ENCODE data around the gene GTF2H2C_2.
A peak's percentile ranks its signal among the peaks of the same experiment; 100 is the strongest.
"Not testable (repeated sequence)": the region's sequence is repeated elsewhere in the genome, so short reads cannot be mapped to it uniquely, and the experiment has no call there.

GTF2H2C_2 gene

DNA sequence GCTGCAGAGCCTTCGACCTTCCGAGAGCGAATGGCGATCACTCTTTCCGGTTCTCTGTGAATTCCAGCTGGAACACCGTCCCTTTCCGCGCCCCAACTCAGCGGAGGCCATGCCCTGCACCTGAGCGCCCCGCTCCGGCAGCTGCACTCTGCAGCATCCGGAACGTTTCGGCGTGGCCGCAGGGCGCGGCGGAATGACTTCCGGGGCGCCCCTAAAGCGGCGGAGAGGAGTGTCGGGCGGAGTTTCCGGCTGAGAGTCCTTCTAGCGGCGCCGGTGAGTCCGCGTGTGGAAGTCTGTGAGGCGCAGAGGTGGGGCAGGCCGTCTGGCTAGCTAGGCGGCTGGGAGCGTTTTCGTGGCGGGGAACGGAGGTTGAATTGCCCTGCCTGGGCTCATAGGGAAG lies at the start of gene GTF2H2C_2:
Gene GTF2H2C_2, plus strand, starts transcription at position 252 of the 400 bp plus-strand sequence.
- not testable (repeated sequence) for DNase-seq

DNA sequence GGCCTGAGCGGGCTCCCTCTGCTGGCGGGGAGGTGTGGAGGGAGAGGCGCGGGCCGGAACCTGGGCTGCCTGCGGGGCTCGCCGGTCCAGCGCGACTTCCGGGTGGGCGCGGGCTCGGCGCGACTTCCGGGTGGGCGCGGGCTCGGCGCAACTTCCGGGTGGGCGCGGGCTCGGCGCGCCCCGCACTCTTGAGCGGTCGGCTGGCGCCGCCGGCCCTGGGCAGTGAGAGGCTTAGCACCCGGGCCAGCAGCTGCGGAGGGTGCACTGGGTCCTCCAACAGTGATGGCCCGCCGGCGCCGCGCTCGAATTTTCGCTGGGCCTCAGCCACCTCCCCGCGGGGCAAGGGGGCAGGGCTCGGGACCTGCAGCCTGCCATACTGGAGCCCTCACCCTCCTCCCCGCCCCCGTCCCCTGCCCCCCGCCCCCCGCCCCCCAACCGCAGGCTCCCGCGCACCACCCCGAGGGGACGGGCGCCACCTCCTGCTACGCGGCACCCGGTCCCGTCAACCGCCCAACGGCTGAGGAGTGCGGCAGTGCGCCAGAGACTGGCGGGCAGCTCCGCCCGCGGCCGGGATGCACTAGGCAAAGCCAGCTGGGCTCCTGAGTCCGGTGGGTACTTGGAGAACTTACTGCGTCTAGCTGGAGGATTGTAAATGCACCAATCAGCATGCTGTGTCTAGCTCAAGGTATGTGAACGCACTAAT lies 14.0 kb upstream of the GTF2H2C_2 start:
- peak; percentile 70 for DNase-seq

DNA sequence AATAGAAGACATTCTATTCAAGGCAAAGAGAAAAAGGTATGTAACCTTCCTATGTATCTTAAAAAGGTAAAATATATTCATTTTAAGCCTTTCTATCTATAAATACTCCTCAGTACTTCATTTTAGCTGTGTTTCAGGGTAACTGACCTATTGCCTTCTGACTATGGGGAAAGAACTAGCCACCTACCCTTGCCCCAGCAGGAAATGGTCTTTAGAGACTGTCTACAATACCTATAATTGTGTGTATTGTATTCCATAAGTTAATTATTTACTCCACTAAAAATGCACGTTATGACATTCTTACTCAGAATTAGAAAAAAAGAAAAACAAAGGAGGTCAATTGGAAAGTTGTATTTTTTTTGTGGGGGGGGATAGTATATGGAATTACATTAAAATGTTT lies 6.2 kb downstream of the GTF2H2C_2 start:
- DNase-seq, result not testable (repeated sequence)

DNA sequence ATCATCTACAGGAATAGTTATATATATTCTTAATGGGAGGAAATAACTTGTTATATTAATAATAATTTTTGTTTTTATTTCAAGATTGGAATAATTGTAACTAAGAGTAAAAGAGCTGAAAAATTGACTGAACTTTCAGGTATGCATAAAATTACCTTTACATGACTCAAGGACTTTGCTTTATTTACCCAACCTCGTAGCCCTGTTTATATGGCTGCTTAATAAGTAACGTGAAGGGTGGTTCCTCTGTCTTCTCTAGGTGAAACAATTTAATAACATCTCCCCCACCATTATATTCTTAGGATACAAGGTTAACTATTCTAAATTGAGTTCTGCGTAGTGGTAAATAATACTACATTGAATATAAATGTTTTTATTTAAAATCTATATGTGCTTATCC lies 8.0 kb downstream of the GTF2H2C_2 start:
- DNase-seq, result not testable (repeated sequence)

DNA sequence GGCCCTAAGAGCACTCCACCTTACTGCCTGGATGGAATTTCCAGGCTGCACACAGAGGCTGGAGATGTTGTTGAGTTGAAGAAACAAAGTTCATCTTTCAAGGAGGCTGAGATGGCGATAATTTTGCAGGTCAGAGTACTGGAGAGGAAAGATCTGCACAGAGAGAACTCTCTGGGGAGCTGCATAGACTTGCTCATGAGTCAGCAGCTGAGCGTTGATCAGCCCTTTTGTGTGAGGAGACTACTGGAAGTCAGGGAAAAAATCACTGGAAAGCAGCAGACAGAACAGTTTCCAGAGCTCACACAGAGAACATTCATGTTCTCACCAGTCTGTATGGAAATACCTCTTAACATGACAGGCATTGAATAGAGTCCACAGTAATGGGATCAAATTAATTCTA lies 23.4 kb downstream of the GTF2H2C_2 start:
- DNase-seq, result not testable (repeated sequence)

DNA sequence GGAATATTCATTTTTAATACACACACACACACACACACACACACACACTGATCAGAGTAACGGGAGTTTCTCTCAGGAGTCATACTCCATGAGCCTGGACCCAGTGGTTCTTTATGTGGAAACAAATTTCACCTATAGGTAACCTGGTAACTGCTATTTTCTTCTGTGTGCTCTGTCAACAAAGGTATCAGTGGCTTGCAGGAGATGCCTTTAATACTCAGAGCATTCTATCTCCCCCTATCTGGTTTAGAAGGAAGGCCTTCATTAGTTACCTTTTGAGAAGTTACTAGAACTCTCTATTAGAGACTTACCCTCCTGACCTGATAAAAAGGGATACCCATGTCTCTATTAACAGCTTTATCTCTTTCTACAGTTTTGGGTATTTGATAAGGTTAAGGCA lies 34.4 kb downstream of the GTF2H2C_2 start:
- not testable (repeated sequence) for DNase-seq

DNA sequence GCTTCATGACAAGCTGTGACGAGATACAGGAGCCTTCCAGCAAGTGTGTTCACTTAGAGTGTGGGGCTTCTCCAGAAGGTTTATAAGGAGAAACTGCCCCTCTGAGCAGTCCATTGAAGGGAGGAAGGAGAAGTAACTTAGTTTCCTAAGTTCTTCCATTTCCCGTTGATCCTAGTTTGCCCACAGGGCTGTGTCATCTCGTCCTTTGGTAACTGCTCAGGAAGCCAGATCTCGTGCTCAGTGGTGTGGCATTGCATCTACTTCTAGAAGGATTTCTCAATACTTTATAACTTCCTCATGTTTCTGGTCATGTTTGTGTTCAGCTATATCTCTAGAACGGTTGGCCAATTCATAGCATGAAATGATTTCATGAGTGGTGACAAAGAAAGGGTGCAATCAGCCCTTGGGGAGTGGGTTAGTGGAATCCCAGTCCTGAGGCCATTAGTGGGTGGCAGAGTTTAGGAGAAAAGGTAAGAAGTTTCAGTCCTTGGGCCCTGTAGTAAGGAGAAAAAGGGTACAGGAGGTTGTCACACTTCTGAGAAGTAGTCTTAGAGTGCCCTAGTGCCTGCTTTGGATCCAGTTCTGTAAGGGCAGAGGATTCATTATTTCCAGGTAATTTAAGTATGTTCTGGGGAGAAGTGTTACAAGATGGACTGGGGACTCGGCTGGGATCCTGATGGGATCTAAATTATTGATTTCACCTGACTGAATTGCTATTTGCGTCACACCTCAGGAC lies 36.2 kb downstream of the GTF2H2C_2 start:
- not testable (repeated sequence) for DNase-seq

DNA sequence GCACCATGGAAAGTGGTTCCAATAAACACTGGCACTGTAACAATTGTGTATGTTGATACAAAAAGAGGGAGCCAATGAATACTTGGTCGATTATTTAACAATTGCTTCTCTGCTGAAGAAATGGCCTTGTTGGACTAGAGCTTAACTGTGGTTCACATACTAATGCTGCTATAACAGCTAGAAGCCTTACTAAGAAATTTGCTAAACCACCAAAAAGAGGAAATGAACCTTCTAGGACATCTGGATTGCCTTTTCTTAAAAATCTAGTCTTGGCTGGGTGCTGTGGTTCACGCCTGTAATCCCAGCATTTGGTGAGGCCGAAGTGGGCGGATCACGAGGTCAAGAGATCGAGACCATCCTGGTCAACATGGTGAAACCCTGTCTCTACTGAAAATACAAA lies 41.9 kb downstream of the GTF2H2C_2 start:
- not testable (repeated sequence) for DNase-seq

DNA sequence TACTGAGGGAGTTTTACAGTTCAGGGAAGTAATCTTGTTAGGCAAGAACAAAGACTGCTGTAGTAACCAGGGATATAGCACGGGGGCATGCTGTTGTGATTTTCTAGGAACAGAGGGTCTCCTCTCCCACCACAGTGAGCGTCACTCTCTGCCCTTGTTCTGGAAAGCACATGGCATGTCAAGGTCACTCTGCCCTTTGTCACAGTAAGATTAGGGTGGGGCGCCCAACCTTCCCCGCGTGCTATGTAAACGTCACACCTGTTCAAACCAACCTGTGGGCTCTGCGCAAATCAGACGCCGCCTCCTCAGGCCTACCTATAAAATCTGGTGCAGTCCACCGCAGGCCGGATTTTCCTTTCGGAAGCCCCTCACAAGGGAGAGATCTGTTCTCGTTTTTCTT lies 44.0 kb downstream of the GTF2H2C_2 start:
- not testable (repeated sequence) for DNase-seq

DNA sequence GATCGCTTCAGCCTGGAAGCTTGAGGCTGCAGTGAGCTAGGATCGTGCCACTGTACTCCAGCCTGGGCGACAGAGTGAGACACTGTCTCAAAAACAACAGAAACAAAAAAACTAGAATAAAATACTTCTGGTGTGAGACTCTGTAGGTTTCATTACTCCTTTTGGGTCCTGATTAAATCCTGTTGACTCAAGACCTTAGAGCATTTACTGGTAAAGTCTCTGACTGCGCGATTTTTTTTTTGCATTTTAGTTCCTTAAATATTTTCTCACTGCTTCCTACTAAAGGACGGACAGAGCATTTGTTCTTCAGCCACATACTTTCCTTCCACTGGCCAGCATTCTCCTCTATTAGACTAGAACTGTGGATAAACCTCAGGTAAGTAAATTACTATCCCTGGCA lies 46.8 kb downstream of the GTF2H2C_2 start:
- not testable (repeated sequence) for DNase-seq

DNA sequence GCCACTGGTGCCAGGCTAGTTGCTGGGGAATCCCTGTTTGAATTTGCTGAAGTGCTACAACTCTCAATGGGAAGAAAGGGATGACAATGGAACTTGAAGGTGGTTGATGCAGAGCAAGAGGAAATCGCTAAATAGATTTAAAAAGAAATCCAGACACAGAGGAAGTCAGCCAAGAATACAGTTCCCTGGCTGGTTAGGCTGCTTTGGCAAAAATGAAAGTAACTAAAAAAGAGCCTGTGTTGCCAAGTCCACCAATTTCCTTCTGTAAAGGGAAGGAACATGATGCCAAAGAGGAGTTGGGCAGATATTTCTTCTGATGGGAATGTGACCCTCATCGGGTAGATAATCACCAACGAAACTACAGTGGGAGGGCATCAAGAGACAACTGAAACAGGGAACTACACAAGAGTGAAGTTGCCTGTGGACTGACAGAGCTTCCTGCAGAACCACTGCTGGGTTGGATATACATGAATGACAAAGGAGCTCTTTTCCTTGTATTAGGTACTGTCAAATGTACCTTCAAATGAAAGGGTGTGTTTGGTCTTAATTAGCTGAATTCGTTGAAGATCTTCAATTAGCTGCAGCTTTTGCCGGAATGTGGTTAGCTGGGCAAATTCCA lies 49.0 kb downstream of the GTF2H2C_2 start:
- not testable (repeated sequence) for DNase-seq

DNA sequence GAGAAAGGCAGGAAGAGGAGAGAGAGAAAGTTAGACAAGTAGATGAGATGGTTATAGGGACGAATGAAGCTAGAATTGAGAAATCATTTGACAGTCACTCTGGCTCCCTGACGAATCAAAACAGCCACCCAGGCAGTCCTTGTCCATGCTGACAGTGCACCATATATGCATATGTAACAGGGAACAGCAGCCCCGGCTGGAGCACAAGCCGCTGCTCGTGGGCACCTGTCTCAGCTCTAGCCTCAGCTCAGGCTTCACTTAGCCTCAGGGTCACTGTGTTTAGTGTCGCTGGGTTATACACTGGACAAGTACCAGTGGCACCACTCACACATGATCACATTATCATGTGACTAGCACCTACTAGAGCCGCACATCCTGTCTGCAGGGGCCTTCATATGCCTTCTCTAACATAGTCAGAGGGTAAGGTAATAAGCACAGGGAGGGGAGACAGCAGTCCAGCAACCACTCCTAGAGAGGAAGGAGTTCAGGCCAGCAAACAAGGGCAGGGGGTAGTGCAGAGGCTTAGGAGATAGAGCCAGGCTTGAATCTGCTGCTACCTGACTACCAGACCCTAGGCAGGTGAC lies 54.9 kb downstream of the GTF2H2C_2 start:
- not testable (repeated sequence) for DNase-seq

Data from stimulated activated CD4-positive, alpha-beta T cell treated with anti-CD3 and anti-CD28 coated beads, Interleukin-15, amount 100 ng/mL, for 24 hours (primary cell).